ENCODE results near the gene PPP1R14C.

The PPP1R14C gene

DNA sequence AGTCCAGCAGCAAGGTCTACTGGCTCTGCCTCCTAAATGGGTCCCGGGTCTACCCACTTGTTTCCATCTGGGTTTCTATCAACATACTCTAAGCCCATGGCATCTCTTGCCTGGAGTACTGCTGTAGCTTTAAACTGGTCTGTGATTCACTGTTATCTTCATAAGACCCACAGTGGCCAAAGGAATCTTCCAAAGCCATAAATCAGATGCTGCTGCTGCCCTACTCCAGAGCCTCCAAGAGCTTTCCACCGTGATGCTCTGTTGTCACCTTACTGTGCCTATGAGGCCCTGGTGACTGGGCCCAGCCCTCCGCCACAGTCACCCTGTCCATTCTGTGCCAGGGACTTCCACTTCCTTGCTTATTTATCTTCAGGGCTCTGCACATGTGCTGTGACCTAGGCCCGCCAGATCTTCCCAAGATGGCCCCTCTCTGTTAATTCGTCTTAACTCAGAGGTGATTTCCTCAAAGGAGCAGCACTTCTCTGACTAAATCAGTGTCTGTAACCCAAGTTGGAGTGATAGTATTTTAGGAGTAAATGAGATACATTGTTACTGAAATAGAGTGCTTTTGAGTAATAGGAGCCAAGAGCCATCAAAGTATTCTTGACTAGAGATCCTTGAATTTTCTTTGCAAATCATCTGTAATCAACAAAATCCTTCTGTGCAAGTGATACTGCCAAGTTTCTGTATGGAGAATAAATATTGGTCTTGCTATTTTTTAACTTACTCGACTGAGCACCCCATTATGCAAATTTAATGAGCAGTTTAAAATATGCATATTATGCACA lies 102.5 kb downstream of the PPP1R14C start:
- DNase-seq: no peak

DNA sequence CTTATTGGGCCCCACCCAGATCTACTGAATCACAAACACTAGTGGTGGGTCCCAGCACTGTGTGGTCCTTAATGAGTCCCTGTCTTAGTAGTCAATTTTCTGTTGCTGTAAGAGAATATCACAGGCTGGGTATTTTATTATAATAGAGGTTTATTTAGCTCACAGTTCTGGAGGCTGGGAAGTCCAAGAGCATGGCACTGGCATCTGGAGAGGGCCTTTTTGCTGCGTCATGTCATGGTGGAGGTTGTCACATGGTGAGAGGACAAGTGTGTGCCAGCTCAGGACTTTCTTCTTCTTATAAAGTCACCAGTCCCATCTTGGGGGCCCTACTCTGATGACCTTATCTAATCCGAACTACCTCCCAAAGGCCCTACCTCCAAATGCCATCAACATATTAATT lies 105.0 kb downstream of the PPP1R14C start:
- no peak for DNase-seq

DNA sequence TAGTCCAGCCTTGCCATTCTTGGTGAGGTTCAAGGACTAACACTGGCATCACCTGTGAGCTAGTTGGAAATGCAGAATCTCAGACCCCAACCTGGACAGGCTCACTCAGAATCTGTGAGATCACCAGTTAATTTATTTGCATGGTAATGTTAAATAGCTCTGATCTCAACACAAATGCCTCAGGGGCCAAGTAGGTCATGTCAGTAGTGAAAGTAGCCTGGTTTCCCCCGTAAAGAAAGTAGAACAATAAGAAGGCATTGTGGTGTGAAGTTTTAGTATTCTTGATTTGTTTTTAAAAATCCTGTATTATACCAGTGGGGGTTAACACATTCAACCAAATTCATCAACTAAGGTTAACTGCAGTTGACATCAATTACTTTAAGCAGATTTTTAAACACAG lies 105.5 kb downstream of the PPP1R14C start:
- DNase-seq: no peak

DNA sequence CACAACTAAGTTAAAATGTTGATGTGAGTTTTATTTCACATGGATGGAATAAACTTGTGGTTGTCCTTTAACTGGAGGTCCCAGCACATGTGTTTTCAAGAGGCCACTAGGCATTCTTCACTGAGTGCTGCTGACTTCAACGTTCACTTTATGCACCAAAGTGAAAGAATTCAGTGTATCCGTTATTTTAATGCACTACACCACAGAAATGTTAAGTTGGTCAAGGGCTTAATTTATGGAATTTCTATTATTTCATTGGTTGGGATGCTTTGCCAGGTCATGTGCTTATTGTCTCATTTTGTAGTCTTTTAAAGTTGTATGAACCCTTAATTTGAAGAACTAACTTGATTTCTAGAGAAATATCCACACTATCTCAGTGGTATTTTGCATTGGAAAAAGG lies 106.4 kb downstream of the PPP1R14C start:
- no peak for DNase-seq

DNA sequence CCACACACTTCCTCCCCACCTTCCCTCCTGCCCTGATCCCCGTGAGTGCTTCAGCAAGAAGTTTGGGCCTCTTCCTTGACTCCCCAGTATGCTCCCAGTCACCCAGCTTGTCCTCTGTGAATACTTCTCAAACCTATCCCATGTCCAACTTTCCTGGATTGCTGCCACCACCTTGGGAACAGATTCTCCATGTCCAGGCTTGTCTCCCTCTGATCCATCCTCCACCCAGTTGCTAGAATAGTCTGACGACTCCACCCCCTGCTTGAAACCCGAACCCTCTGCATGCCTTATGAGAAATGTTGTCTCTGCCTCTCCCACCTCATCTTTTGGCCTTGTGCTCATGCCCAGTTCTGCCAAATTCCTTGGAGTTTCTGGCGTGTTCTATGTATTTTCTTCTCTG lies 108.0 kb downstream of the PPP1R14C start:
- DNase-seq: no peak

DNA sequence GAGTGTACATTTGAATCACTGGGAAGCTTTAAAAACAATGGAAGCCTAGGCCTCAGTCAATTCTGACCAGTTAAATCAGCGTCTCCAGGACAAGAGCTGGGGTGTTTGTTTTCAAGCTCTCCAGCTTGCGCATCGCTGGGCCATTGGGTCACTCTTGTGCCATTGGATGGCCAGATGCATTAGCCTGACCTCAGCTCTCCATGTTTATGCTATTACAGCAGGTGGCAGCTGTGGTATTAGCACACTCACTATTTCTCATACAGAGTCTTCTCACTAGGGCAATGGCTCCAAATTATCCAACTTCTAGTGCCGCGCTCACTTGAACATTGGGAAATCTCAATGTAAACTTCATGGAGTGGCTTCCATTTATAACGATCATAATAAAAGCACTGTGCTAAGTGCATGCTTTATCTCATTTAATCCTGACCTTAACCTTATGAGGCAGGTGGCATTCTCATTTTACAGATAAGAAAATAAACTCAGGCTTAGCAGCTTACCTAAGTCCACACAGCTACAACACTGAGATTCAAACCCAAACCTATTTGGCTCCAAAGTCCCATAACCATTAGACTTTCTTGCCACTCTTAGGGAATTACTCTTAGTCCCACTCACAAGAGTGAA lies 108.8 kb downstream of the PPP1R14C start:
- no peak for DNase-seq

DNA sequence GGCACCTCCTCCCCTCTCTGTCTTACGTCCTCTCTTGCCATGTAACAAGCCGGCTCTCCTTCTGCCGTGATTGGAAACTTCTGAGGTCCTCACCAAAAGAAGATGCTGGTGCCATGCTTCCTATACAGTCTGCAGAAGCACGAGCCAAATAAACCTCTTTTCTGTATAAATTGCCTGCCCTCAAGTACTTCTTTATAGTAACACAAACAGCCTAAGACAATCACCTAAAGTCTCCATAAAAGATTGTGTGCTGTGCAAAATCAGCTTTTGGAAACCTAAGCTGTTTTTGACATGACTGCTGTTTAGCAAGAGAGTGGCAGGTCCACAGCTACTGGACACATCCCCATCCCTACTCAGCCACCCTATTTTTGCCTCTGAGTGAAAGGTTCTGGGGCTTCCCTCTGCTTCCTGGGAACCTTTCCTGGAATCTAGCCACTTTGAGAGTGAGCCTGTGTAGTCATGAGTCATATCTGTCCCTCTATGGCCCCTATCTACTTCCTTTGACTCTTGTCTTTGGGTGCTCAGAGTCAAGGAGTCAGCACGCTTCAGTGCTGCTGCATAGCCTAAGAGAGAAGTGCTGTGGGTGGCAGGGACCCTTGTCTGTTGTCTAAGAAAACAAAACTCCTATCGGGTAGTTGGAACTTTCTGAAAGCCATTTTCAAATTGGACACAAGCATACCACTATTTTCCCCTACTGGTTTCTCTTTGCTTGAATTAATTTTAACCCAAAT lies 110.0 kb downstream of the PPP1R14C start:
- no peak for DNase-seq

DNA sequence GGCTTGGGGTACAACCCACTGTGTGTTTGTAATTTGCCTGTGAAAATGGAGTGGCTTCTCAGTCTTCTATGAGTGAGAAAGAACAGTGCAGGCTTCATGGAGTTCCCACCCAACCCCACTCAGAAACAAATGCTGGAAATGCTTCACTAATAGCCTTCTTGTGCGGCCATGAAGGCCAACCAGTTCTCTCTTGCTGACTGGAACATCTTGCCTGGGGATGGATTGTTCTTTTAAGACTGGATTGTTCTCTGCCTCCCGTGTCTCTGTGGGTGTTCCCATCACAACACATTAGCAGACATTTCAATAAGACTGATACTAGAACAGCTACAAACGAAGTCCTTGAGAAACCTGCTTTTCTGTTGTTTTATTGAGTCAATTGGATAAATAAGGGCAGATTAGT lies 110.6 kb downstream of the PPP1R14C start:
- DNase-seq: no peak

DNA sequence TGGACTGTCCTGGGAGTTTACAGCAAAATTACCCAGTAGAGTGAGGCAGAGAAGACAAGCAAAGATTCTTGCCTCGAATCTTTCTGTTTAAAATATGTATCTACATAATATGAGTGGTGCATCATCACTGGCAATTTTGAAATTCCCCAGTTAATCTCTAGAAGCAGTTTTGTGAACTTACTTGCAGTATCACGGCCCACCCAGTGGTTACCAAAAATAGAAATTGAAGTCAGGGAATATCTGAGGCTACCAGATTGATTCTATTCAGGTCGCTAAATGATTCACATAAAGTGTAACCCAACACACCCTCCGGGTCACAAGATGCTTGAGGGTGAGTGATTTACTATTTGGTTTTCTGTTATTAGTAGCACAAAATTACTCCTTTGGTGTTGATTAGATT lies 111.9 kb downstream of the PPP1R14C start:
- DNase-seq: no peak

DNA sequence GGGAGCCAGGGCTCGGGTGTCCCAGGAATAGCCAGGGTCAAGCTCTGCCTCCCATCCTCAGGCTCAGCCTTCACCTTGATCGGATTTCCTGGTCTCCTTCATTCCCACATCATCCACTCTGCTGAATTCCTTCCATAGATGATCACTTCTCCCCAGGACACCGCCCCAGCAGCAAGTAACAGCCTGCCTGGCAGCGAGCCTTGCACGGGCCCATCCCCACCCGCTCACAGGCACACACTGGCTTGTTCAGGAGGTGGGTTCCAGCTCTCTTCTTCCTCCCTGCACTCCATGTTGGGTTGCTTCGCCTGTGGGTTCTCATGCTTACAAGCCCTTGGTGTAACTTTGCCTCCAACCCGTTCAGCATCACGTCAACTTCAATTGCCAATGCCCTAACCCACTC lies 113.0 kb downstream of the PPP1R14C start:
- DNase-seq: no peak

DNA sequence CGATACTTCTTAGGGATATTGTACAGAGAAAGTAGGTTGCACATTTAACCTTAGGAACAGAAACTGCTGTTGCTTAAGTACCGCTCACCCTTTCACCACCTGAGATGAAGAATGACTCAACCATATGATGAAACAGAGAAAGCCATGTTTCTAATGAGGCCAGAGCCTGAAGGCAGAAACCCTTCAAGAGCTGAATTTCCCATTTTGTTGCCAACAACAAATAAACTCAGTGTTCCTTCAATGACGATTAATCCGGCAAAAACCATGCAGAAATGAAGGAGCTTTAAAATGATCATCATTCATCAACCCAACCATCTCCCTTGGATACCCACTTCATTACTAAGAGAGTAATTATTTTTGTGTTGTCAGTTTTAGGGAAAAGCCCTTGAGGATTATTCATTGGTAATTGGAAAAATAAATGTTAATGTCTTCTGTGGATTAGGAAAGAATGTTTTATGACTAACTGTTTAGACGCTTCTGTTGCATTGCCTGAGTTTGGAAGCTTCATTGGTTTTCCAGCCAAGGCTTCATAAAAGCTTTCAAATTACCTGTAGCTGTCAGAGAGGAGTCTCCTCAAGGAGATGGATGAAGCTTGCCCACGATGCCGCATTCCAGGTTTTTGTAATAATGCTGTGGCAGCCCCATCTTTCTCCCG lies 113.9 kb downstream of the PPP1R14C start:
- no peak for DNase-seq

DNA sequence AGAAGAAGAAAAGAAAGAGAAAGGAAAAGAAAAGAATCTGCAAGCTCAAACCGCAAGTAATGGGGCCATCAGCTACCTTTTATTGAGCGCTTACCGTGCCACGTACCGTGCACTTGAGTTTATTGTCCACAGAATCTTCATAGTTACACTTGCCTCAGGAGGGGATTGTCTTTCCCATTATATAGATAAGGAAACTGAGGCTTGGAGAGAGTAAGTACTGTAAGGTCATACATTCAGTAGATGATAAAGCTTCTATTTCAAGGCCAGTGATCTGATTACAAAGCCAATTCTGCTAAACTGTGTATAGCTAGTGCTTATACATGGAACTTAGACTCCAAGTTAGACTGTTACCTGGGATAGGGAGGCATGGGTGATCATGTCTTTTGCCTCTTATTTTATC lies 115.5 kb downstream of the PPP1R14C start:
- no peak for DNase-seq

DNA sequence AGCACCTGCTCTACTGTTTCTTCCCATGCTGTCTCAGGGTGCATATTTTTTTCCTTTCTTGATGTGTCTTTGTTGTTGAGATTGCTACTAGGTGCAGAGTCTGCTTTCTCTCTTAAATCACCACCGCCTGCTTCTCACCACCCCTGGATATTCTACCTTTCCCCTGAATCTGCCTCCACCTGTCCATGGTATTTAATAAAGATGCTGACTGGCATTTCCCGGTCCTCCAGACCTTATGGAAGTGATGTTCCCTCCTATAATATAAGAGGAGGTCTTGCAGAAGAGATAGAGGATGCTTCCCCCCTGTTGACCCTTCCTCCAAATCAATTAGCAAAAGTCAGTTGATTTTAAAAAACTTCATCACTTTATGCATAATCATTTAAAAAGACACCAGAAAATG lies 118.1 kb downstream of the PPP1R14C start:
- no peak for DNase-seq

DNA sequence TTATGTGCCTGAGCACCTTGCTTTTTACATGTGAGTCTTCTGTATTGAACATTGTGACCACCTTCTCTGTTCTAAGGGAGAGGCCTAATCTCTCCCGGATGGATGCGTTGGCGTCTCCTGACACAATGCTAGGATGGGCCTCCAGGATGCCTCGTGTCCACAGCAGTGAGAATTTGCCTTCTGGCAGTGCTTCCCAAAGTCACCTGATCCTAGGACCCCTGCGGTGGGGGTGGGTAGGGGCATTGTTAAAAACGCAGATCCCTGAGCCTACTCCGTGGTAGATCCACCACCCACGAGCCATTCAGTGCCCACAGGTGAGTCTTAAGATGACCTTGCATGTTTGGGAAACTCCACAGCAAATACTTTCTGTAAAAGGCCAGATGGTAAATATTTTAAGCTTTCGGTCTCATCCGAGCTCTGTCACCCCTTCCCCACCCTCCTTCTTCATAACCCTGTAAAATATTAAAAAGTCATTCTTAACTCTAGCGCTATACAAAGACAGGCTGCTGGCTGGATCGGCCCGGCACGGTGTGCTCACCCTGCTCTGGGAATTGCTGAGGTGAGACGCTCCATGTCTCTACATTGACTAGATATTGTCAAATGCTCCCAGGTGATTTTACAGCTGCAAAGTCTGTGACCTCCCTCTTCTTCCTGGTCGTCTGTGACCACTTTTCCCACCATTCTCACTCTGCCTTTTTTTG lies 119.3 kb downstream of the PPP1R14C start:
- no peak for DNase-seq

DNA sequence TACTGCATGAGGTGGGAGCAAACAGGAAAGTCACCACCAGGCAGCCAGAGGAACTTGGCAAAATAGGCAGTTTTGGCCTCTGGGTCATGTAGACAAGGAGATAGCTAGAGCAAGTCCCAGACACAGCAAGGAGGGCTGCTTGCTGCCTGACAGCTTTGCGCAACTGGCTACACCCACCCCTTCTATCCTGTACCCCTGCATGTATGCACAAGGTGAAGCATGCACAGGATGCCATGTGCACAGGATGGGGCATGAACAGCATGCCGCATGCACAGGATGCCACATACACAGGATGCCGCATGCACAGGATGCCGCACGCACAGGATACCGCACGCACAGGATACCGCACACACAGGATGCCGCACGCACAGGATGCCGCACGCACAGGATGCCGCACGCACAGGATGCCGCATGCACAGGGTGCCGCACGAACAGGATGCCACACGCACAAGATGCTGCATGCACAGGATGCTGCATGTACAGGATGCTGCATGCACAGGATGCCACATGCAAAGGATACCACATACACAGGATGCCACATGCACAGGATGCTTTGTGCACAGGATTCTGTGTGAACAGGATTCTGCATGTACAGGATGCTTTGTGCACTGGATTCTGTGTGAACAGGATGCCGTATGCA lies 121.0 kb downstream of the PPP1R14C start:
- no peak for DNase-seq

DNA sequence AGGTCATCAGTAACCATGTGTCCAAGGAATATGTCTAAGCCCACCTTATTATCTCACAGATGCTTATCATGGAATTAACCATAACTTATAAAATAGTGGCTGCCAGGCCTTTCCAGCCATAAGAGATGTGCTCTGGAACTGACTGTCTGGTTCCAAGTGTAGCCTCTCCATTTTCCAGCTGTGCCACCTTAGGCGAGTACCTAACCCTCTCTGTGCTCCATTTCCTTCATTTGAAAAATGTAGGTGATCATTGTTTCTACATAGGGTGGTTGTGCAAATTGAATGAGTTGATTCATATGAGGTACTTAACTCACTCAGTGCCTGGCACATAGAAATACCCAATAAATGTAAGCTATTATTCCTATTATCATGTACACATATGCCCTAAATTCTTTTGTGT lies 123.5 kb downstream of the PPP1R14C start:
- no peak for DNase-seq

DNA sequence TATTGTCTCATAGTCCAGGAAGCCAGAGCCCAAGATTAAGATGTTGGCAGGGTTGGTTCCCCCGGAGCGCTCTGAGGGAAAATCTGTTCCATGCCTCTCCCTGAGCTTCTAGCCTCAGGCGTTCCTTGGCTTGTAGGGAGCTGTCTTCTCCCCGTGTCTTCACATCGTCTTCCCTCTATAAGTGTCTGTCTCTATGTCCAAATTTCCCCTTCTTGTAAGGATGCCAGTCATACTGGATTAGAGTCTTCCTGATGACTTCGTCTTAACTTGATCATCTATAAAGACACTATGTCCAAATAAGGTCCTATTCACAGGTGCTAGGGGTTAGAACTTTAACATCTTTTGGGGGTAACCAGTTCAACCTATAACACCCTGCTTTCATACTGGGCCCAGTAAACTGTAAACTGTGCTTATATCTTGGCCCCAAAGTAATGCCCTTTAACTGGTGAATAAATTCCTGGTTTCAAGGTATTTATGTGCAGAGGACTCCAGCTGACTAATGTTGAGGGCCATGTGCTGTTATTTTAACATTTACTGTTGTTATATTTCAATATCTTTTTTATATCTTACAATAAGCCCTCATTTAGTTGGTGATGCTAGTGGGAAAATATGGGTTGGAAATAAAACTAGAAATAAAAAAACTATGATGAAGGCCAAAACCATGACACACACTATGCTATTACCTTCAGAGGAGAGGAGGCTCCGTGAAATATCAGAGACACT lies 124.3 kb downstream of the PPP1R14C start:
- DNase-seq: no peak

DNA sequence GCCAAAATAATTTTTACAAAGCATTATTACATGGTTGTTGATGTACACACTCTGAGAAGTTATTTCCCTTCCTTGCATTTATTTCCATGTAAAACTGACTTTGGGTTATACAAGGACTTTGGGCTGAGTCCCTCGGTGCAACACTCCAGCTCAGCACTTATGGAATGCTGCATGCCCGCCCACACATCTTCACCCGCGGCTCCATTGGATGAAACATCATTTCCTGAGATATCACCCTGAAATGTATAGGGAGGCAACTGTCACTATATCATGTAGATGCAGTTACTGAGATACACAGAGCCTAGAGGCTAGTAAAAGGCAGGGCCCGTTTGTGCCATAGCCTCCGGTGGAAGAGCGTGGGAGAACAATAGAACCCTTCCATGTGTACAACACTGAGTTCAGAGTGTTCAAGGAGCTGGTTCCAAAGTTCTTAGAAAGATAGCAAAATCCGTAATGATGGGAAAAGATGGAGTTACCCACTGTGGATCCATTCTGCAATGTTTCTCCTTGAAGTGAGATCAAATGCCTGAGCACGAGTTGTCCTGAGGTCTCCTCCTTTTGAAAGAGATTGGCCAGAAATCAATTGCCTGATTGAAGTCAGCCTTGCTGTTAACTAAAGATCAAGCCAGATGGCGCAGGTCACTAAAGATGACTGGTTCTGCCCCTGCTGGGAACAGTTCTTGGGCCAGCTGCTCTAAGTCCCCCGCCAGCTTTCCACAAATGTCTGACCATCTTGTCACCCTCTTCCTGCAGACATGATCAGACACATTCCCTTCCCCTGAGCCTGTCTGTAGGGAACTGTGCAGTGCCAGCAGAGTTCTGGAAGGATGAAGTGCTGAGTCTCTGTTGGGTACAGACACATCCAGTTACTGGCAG lies 125.1 kb downstream of the PPP1R14C start:
- DNase-seq: no peak

Measured in nucleus accumbens (tissue), 56 donors.